Tibial nerve (tissue), 3 donors: ENCODE measurements around the gene SLC9A3.

ENCODE experiments used
- CTCF ChIP-seq, 5 experiments: fragments of 200-600 bp in 3 of 5; fragments of 450-650 bp in 2 of 5; sonication (generic) in 3 of 5; IDR thresholded peaks; one replicate each; pipeline ENCODE4 v1.5.1; 2016 to 2019; ENCODE audit warnings: antibody characterized with exemption in 5 of 5, mild to moderate bottlenecking in 3 of 5, moderate library complexity in 2 of 5
- POLR2A ChIP-seq, 2 donors: fragments of 450-650 bp; IDR thresholded peaks; one replicate each; pipeline ENCODE4 v1.6.1; 2017; ENCODE audit warnings: antibody characterized with exemption in 2 of 2, mild to moderate bottlenecking in 2 of 2, moderate library complexity in 2 of 2

DNA sequence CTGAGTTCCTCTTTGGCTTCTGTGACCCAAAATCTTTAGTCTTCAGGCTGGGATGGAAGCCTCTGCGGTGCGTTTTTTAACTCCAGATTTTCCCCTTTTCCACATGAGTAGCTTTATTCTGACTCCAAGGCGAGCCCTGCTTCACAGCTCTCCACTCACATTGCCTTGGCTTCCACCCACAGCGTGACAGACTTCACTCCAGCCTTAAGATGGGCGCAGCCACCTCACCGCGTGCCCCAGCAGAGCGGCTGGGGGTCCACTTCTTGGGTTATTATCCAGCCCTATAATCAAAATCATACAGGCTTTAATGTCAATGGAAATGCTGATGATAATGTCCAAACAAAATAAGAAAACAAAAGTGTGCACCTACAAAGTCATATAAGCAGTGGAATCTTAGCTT lies 80.0 kb downstream of the SLC9A3 start:
- TF ChIP-seq CTCF (IDR thresholded peaks at IDR 0.05) = no peak
- no peak for TF ChIP-seq POLR2A (IDR thresholded peaks at IDR 0.05)
